ENCODE data around the gene ETV6.

The ETV6 gene

GRCh38 chr12:11891754-11892386 lies 242.4 kb downstream of the ETV6 start:
- Histone ChIP-seq H3K27ac (no peak overlapping the region), H3K4me3 (ENCODE audit: low read depth, low read length) (no peak overlapping the region), H3K36me3 (no peaks in the 10 kb centered on the region)

GRCh38 chr12:11893998-11894397 lies 244.5 kb downstream of the ETV6 start:
- H3K4me3 ChIP-seq (ENCODE audit: low read depth, low read length) = no peak overlapping the region
- no peak for TF ChIP-seq CTCF (IDR thresholded peaks at IDR 0.05; ENCODE audit: low read depth, low read length)
- DNase-seq = peak; percentile 61
- H3K36me3 ChIP-seq = no peaks in the 10 kb centered on the region
- no peaks in the 10 kb centered on the region for H3K9me3 ChIP-seq (ENCODE audit: severe bottlenecking)
- H3K27ac ChIP-seq = no peak overlapping the region
- no peaks in the 10 kb centered on the region for H3K27me3 ChIP-seq (ENCODE audit: insufficient read depth, low read depth, severe bottlenecking)

More at GRCh38 chr12:11891754-11892386, 242.4 kb downstream of the ETV6 start:
- TF ChIP-seq CTCF (IDR thresholded peaks at IDR 0.05; ENCODE audit: low read depth, low read length) = peak; percentile 37
- DNase-seq = no peak
- H3K27me3 ChIP-seq (ENCODE audit: insufficient read depth, low read depth, severe bottlenecking) = no peaks in the 10 kb centered on the region
- H3K9me3 ChIP-seq (ENCODE audit: severe bottlenecking) = no peaks in the 10 kb centered on the region

- no peak overlapping the region for H3K4me3 ChIP-seq (ENCODE audit: low read depth, low read length)
- no peaks in the 10 kb centered on the region for H3K36me3 ChIP-seq
- no peaks in the 10 kb centered on the region for H3K9me3 ChIP-seq (ENCODE audit: severe bottlenecking)
- no peak overlapping the region for H3K27ac ChIP-seq
- H3K27me3 ChIP-seq (ENCODE audit: insufficient read depth, low read depth, severe bottlenecking) = no peaks in the 10 kb centered on the region
- TF ChIP-seq CTCF (IDR thresholded peaks at IDR 0.05; ENCODE audit: low read depth, low read length) = no peak
- no peak for DNase-seq
Measured at GRCh38 chr12:11894890-11895289, 245.4 kb downstream of the ETV6 start.

GRCh38 chr12:11895421-11896078 lies 246.1 kb downstream of the ETV6 start:
- H3K27me3 ChIP-seq (ENCODE audit: insufficient read depth, low read depth, severe bottlenecking) = no peaks in the 10 kb centered on the region
- DNase-seq = no peak
- no peak overlapping the region for H3K4me3 ChIP-seq (ENCODE audit: low read depth, low read length)

GRCh38 chr12:11896417-11896929 lies 247.0 kb downstream of the ETV6 start:
- DNase-seq = no peak
- Histone ChIP-seq H3K36me3 (no peaks in the 10 kb centered on the region), H3K27ac (no peak overlapping the region), H3K4me3 (ENCODE audit: low read depth, low read length) (no peak overlapping the region), H3K27me3 (ENCODE audit: insufficient read depth, low read depth, severe bottlenecking) (no peaks in the 10 kb centered on the region), H3K9me3 (ENCODE audit: severe bottlenecking) (no peaks in the 10 kb centered on the region)
- no peak for TF ChIP-seq CTCF (IDR thresholded peaks at IDR 0.05; ENCODE audit: low read depth, low read length)

More at GRCh38 chr12:11895421-11896078, 246.1 kb downstream of the ETV6 start:
- H3K27ac ChIP-seq = no peak overlapping the region
- no peaks in the 10 kb centered on the region for H3K9me3 ChIP-seq (ENCODE audit: severe bottlenecking)
- TF ChIP-seq CTCF (IDR thresholded peaks at IDR 0.05; ENCODE audit: low read depth, low read length) = no peak
- H3K36me3 ChIP-seq = no peaks in the 10 kb centered on the region
